GM23338 (cell line): Measurements from ENCODE around the gene NDST1. TPM values are rescaled to one million over a fixed set of nuclear protein-coding genes. Genes with fewer than 3 reads are reported as not detected.
A peak's percentile ranks its signal among the peaks of the same experiment; 100 is the strongest.

Experiments
- ATAC-seq: fragments of 200-7000 bp; cut with Tn5 transposase; 3 replicates; pipeline ENCODE4 v1.9.1; 2020
- DNase-seq: peaks from one replicate; pipeline ENCODE4 v3.0.0-alpha.2; 2015; ENCODE audit warnings: low spot score
- H2AFZ ChIP-seq: fragments of 200-600 bp; sonication (generic); 2 replicates; pipeline ENCODE4 v1.8.0; 2016; ENCODE audit warnings: antibody characterized with exemption, mild to moderate bottlenecking, moderate library complexity
- H3F3A ChIP-seq: fragments of 200-600 bp; sonication (generic); replicated peaks from 2 replicates; pipeline ENCODE4 v1.8.0; 2017; ENCODE audit warnings: antibody characterized with exemption, mixed run types, low read depth
- H3K27ac ChIP-seq: fragments of 200-600 bp; sonication (generic); 2 replicates; pipeline ENCODE4 v1.6.1; 2016; ENCODE audit warnings: low read depth
- H3K27me3 ChIP-seq: fragments of 200-600 bp; sonication (generic); 2 replicates; pipeline ENCODE4 v1.8.0; 2016; ENCODE audit warnings: mild to moderate bottlenecking, mixed run types, moderate library complexity; ENCODE audit not compliant: insufficient read depth
- H3K36me3 ChIP-seq: fragments of 200-600 bp; sonication (generic); 2 replicates; pipeline ENCODE4 v1.8.0; 2016; ENCODE audit warnings: mild to moderate bottlenecking; ENCODE audit not compliant: insufficient read depth
- H3K4me1 ChIP-seq: fragments of 200-600 bp; sonication (generic); 2 replicates; pipeline ENCODE4 v1.8.0; 2016; ENCODE audit warnings: mild to moderate bottlenecking, moderate library complexity; ENCODE audit not compliant: insufficient read depth
- H3K4me2 ChIP-seq: fragments of 200-600 bp; sonication (generic); 2 replicates; pipeline ENCODE4 v1.7.1; 2017; ENCODE audit warnings: mixed run types
- H3K4me3 ChIP-seq: fragments of 200-600 bp; sonication (generic); 2 replicates; pipeline ENCODE4 v1.6.1; 2016; ENCODE audit warnings: mixed run types
- H3K79me2 ChIP-seq: fragments of 200-600 bp; sonication (generic); replicated peaks from 2 replicates; pipeline ENCODE4 v1.8.0; 2017; ENCODE audit warnings: mild to moderate bottlenecking; ENCODE audit not compliant: insufficient read depth
- H3K9me2 ChIP-seq: fragments of 200-600 bp; sonication (generic); 2 replicates; pipeline ENCODE4 v1.8.0; 2017; ENCODE audit not compliant: insufficient read depth
- H4K20me1 ChIP-seq: fragments of 200-600 bp; sonication (generic); replicated peaks from 2 replicates; pipeline ENCODE4 v1.8.0; 2017; ENCODE audit warnings: mild to moderate bottlenecking; ENCODE audit not compliant: insufficient read depth
- H3K27ac Mint-ChIP-seq: 2 replicates; pipeline ENCODE4 v1.8.0; 2020; ENCODE audit warnings: inconsistent platforms, mild to moderate bottlenecking, moderate library complexity, mixed read lengths
- H3K27me3 Mint-ChIP-seq: 3 replicates; pipeline ENCODE4 v1.8.0; 2022; ENCODE audit warnings: low read depth, mild to moderate bottlenecking, moderate library complexity, mixed read lengths, inconsistent platforms; ENCODE audit not compliant: insufficient read depth, poor library complexity
- H3K36me3 Mint-ChIP-seq: 3 replicates; pipeline ENCODE4 v1.8.0; 2021; ENCODE audit warnings: low read depth, mild to moderate bottlenecking, inconsistent platforms, moderate library complexity, mixed read lengths
- H3K4me1 Mint-ChIP-seq: 3 replicates; pipeline ENCODE4 v1.8.0; 2020; ENCODE audit warnings: mild to moderate bottlenecking, inconsistent platforms, mixed read lengths
- H3K4me3 Mint-ChIP-seq: 3 replicates; pipeline ENCODE4 v1.8.0; 2021; ENCODE audit warnings: moderate library complexity, mild to moderate bottlenecking, inconsistent platforms, mixed read lengths
- H3K9me3 Mint-ChIP-seq: 3 replicates; pipeline ENCODE4 v1.8.0; 2020; ENCODE audit warnings: moderate library complexity, mild to moderate bottlenecking, inconsistent platforms, mixed read lengths
- CREB1 ChIP-seq: fragments of 250-450 bp; sonication (Bioruptor Pico); IDR thresholded peaks from 2 replicates; pipeline ENCODE4 v1.5.0; 2020; ENCODE audit warnings: low read depth, mild to moderate bottlenecking, moderate library complexity
- ETS1 ChIP-seq: IDR thresholded peaks from 2 replicates; pipeline ENCODE4 v1.6.1; 2016; ENCODE audit warnings: antibody characterized with exemption
- EZH2 ChIP-seq: fragments of 200-600 bp; sonication (generic); IDR thresholded peaks from one replicate; pipeline ENCODE4 v1.8.0; 2017; ENCODE audit warnings: antibody characterized with exemption, mild to moderate bottlenecking, low read depth; ENCODE audit not compliant: unreplicated experiment
- EZH2phosphoT487 ChIP-seq: fragments of 200-600 bp; sonication (generic); IDR thresholded peaks from one replicate; pipeline ENCODE4 v1.8.1; 2018; ENCODE audit warnings: antibody characterized with exemption; ENCODE audit not compliant: unreplicated experiment
- JUNB ChIP-seq: IDR thresholded peaks from one replicate; pipeline ENCODE4 v1.6.1; 2016; ENCODE audit warnings: antibody characterized with exemption; ENCODE audit not compliant: unreplicated experiment
- POLR2AphosphoS5 ChIP-seq: IDR thresholded peaks from 2 replicates; pipeline ENCODE4 v1.6.1; 2016; ENCODE audit warnings: antibody characterized with exemption, low read depth
- REST ChIP-seq: IDR thresholded peaks from one replicate; pipeline ENCODE4 v1.6.1; 2018; ENCODE audit warnings: antibody characterized with exemption; ENCODE audit not compliant: unreplicated experiment
- STAT1 ChIP-seq: IDR thresholded peaks from one replicate; pipeline ENCODE4 v1.6.1; 2016; ENCODE audit warnings: antibody characterized with exemption; ENCODE audit not compliant: unreplicated experiment
- ZNF114 ChIP-seq: fragments of 250-450 bp; sonication (Bioruptor Pico); IDR thresholded peaks from 2 replicates; pipeline ENCODE4 v1.5.0; 2020; ENCODE audit warnings: mild to moderate bottlenecking, moderate library complexity
- ZNF331 ChIP-seq: fragments of 250-450 bp; sonication (Bioruptor Pico); IDR thresholded peaks from 2 replicates; pipeline ENCODE4 v1.5.0; 2020; ENCODE audit warnings: low read depth, mild to moderate bottlenecking, moderate library complexity
- polyA plus RNA-seq: library from polyadenylated mRNA; unstranded; fragments of >200 nt; fragmentation: Nextera tagmentation; extraction: Ambion mirVana; gene quantifications from 2 replicates; pipeline ENCODE4 v1.2.1, GENCODE V29; 2016
- total RNA-seq: library from RNA; depleted of rRNA; stranded (reverse); fragments of >200 nt; shearing (Covaris generic); gene quantifications from 2 replicates; pipeline ENCODE4 v1.2.3, GENCODE V29; 2014
- TF ChIP-seq, protein P1 (sequence below), 2 experiments: fragments of 200-600 bp in 1 of 2; sonication (generic) in 1 of 2; conservative IDR thresholded peaks; 2 replicates each; pipeline versions ENCODE4 v1.5.1 to v1.6.1; 2016 to 2017; ENCODE audit warnings: antibody characterized with exemption in 2 of 2, low read depth in 2 of 2, mild to moderate bottlenecking in 2 of 2, moderate library complexity in 1 of 2

The NDST1 gene
- total and polyA plus RNA-seq, 2 experiments from 2014 or later: 7.3 to 85.0 TPM

DNA sequence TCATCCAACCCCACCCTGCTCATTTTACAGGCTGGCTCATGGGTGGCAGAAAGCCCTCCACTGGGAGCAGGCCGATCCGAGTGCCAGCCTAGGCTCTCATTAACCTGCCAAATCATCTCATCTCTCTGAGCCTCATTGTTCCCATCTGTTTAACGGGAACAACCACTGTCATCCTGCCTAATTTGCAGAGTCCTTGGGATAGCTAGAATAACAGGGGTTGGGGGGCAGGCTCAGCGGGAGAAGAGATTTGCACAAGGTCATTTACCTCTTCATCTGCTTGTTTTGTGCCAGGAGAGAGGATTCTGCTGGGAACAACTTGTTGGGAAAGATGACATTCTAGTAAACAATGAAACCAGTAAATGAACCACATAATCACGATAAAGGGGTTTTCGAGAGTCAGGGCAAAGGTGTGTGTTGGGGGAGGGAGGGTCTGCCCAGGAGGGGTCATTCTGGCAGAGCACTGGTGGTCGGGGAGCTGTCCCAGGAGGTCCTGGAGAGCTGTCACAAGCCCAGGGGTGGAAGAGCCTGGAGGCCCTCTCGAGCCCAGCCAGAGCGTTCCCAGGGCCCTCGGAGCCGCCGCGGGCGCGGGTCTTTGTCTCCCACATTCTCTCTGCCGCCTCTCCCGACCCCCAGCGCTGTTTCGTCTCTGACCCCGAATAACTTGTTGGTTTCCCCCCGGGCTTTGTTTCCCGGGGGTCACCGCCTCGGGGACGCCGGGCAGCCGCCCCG, 22.8 kb upstream of the NDST1 start (continued):
- no peak for TF ChIP-seq EZH2
- TF ChIP-seq JUNB: no peak
- no peak for TF ChIP-seq ETS1
- TF ChIP-seq ZNF114: no peak
- no peak for TF ChIP-seq REST
- TF ChIP-seq STAT1: no peak

- H2AFZ ChIP-seq: peak overlapping the region; percentile 94
- Mint-ChIP-seq H3K27ac (0 out of 2 replicates have a peak overlapping the region, but pooled peaks have one; percentile 78), H3K4me3 (peak overlapping the region; percentile 83), H3K9me3 (no peaks in the 10 kb centered on the region; the same call in 2 of the 3 replicates), H3K36me3 (no peaks in the 10 kb centered on the region; the same call in 2 of the 3 replicates), H3K4me1 (peaks cover 64% of the 10 kb centered on the region), H3K27me3 (peaks cover 12% of the 10 kb centered on the region)
- peaks cover 43% of the 10 kb centered on the region for H3K79me2 ChIP-seq
- peaks cover 12% of the 10 kb centered on the region; the same call in 1 of the 2 replicates for H3F3A ChIP-seq
- peaks cover 46% of the 10 kb centered on the region for H3K4me1 ChIP-seq
- H4K20me1 ChIP-seq: peaks cover 22% of the 10 kb centered on the region
- H3K9me2 ChIP-seq: no peaks in the 10 kb centered on the region
- peak overlapping the region; percentile 90 for H3K4me2 ChIP-seq
- H3K27ac ChIP-seq: peak overlapping the region; percentile 97
- ATAC-seq: peak; percentile 34
- no peaks in the 10 kb centered on the region for H3K27me3 ChIP-seq
- DNase-seq: peak; percentile 65
- H3K36me3 ChIP-seq: no peaks in the 10 kb centered on the region
- H3K4me3 ChIP-seq: peak overlapping the region; percentile 90
- TF ChIP-seq REST (no peak), ZNF114 (no peak), ETS1 (no peak), ZNF331 (CRISPR knock-in tag) (no peak), STAT1 (no peak), JUNB (no peak), EZH2 (no peak), EZH2phosphoT487 (no peak), POLR2AphosphoS5 (no peak; the same call in 1 of the 2 replicates), CREB1 (CRISPR knock-in tag) (no peak)
- TF ChIP-seq, protein P1, sequence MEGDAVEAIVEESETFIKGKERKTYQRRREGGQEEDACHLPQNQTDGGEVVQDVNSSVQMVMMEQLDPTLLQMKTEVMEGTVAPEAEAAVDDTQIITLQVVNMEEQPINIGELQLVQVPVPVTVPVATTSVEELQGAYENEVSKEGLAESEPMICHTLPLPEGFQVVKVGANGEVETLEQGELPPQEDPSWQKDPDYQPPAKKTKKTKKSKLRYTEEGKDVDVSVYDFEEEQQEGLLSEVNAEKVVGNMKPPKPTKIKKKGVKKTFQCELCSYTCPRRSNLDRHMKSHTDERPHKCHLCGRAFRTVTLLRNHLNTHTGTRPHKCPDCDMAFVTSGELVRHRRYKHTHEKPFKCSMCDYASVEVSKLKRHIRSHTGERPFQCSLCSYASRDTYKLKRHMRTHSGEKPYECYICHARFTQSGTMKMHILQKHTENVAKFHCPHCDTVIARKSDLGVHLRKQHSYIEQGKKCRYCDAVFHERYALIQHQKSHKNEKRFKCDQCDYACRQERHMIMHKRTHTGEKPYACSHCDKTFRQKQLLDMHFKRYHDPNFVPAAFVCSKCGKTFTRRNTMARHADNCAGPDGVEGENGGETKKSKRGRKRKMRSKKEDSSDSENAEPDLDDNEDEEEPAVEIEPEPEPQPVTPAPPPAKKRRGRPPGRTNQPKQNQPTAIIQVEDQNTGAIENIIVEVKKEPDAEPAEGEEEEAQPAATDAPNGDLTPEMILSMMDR (conservative IDR thresholded peaks at IDR 0.05; ENCODE audit: low read depth in 2 of 2): no peak
Observed at GRCh38 chr5:150485693-150486401, 22.1 kb upstream of the NDST1 start.
